ENCODE data around the gene HUS1B. TPM values are rescaled to one million over a fixed set of nuclear protein-coding genes. Genes with fewer than 3 reads are reported as not detected.

HUS1B gene
- 0.40 TPM in 1 of 2 replicates, not detected in the other for total RNA-seq (2016; rRNA removed; fragmentation: Illumina TruSeq; extraction: Trizol)
- not detected in 2 replicates for total RNA-seq (2016; cell fraction: cytosol; rRNA removed; fragmentation: Illumina TruSeq; extraction: Trizol; ENCODE audit: low read depth)
- total RNA-seq (2016; cell fraction: insoluble cytoplasmic fraction; rRNA removed; fragmentation: Illumina TruSeq; extraction: Trizol): 0.31 and 0.50 TPM in 2 replicates
- 0.17 TPM in 1 of 2 replicates, not detected in the other for total RNA-seq (2016; cell fraction: membrane; rRNA removed; fragmentation: Illumina TruSeq; extraction: Trizol)
- total RNA-seq (2016; cell fraction: nucleus; rRNA removed; fragmentation: Illumina TruSeq; extraction: Trizol): 1.4 and 1.8 TPM in 2 replicates
- 0.18 TPM in 1 of 2 replicates, not detected in the other for polyA plus RNA-seq (2011; rRNA removed)
- polyA plus RNA-seq (2011; cell fraction: cytosol; rRNA removed): 0.12 and 0.32 TPM in 2 replicates
- 0.93 and 1.2 TPM in 2 replicates for polyA plus RNA-seq (2011; cell fraction: nucleus; rRNA removed)
- polyA plus RNA-seq (2012): 0.19 TPM in 1 of 2 replicates, not detected in the other
- polyA plus RNA-seq (2016; cell fraction: cytosol; fragmentation: Illumina TruSeq; extraction: Trizol; ENCODE audit: low read depth): 0.10 and 0.22 TPM in 2 replicates
- polyA plus RNA-seq (2016; cell fraction: insoluble cytoplasmic fraction; fragmentation: Illumina TruSeq; extraction: Trizol; ENCODE audit: low read depth): 0.47 TPM in 1 of 2 replicates, not detected in the other
- 0.18 and 0.33 TPM in 2 replicates for polyA plus RNA-seq (2016; cell fraction: membrane; fragmentation: Illumina TruSeq; extraction: Trizol; ENCODE audit: low read depth)
- polyA plus RNA-seq (2016; cell fraction: nucleus; fragmentation: Illumina TruSeq; extraction: Trizol; ENCODE audit: insufficient read depth, low read depth): not detected in 2 replicates
- polyA minus RNA-seq (2011; rRNA and poly(A)+ RNA removed; ENCODE audit: low replicate concordance): 0.63 and 2.4 TPM in 2 replicates
- polyA minus RNA-seq (2011; cell fraction: cytosol; rRNA and poly(A)+ RNA removed): not detected in 2 replicates
- polyA minus RNA-seq (2011; cell fraction: nucleus; rRNA and poly(A)+ RNA removed): 4.5 and 5.0 TPM in 2 replicates
- percentile 55 among the genes with signal in this experiment for Bru-seq, nascent RNA
- percentile 50 among the genes with signal in this experiment for BruChase-seq, experiment 1, labeled RNA remaining after a 6-hour chase
- BruChase-seq, experiment 2, labeled RNA remaining after a 2-hour chase: percentile 56 among the genes with signal in this experiment
- long read RNA-seq, experiment 1: 0 reads
- long read RNA-seq, experiment 2: 0 reads

- POLR2A ChIA-PET: no interaction called here
- H3K27ac ChIP-seq (ENCODE audit: extremely low read length, insufficient read depth, low read length): no peak within 1 kb of the TSS
Observed at GRCh38 chr6:656460-657252, at the start of gene HUS1B. Gene HUS1B, minus strand, starts transcription at chr6:657100. Its CDS starts 156 bp downstream, at chr6:656944.

More at GRCh38 chr6:656460-657252, at the start of gene HUS1B:
- no peak within 1 kb of the TSS for H3K4me3 ChIP-seq (replicated peaks in 1 of 3; ENCODE audit: insufficient read depth in 1 of 3, low read depth in 2 of 3, low read length in 3 of 3)
- no peak within 1 kb of the TSS for H2AFZ ChIP-seq (ENCODE audit: low read length)
- H3K27me3 ChIP-seq (ENCODE audit: control insufficient read depth in 1 of 2, insufficient read depth in 2 of 2, low read length in 2 of 2): no peaks in the 10 kb centered on the region
- CTCF ChIA-PET (ENCODE audit: low intra/inter-chr PET ratio, low total read pairs): no interaction called here
- FAIRE-seq (no peak), ATAC-seq (no peak), DNase-seq (ENCODE audit: low spot score) (no peak)
- H3K9me3 ChIP-seq (ENCODE audit: low read length): no peaks in the 10 kb centered on the region
- 98% methylated on average over 41 of the region's 73 CpGs for WGBS (ENCODE audit: low lambda C conversion rate)
- no peak within 1 kb of the TSS for H3K4me2 ChIP-seq (ENCODE audit: low read depth, low read length)
- TF ChIP-seq AGO2 (optimal IDR thresholded peaks at IDR 0.05; ENCODE audit: low read depth, low read length) (peak; percentile 33), MEIS2 (CRISPR knock-in tag; IDR thresholded peaks at IDR 0.05) (no peak)
- TF ChIP-seq, protein P1, sequence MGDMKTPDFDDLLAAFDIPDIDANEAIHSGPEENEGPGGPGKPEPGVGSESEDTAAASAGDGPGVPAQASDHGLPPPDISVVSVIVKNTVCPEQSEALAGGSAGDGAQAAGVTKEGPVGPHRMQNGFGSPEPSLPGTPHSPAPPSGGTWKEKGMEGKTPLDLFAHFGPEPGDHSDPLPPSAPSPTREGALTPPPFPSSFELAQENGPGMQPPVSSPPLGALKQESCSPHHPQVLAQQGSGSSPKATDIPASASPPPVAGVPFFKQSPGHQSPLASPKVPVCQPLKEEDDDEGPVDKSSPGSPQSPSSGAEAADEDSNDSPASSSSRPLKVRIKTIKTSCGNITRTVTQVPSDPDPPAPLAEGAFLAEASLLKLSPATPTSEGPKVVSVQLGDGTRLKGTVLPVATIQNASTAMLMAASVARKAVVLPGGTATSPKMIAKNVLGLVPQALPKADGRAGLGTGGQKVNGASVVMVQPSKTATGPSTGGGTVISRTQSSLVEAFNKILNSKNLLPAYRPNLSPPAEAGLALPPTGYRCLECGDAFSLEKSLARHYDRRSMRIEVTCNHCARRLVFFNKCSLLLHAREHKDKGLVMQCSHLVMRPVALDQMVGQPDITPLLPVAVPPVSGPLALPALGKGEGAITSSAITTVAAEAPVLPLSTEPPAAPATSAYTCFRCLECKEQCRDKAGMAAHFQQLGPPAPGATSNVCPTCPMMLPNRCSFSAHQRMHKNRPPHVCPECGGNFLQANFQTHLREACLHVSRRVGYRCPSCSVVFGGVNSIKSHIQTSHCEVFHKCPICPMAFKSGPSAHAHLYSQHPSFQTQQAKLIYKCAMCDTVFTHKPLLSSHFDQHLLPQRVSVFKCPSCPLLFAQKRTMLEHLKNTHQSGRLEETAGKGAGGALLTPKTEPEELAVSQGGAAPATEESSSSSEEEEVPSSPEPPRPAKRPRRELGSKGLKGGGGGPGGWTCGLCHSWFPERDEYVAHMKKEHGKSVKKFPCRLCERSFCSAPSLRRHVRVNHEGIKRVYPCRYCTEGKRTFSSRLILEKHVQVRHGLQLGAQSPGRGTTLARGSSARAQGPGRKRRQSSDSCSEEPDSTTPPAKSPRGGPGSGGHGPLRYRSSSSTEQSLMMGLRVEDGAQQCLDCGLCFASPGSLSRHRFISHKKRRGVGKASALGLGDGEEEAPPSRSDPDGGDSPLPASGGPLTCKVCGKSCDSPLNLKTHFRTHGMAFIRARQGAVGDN (CRISPR knock-in tag; IDR thresholded peaks at IDR 0.05): peak; percentile 26
- no peak within 1 kb of the TSS for H3K9ac ChIP-seq (ENCODE audit: insufficient read depth, low read depth, low read length)
- BruUV-seq (replicated peaks): no TSS peak
- H3K36me3 ChIP-seq (replicated peaks in 1 of 2; ENCODE audit: control insufficient read depth in 1 of 2, insufficient read depth in 2 of 2, low read length in 2 of 2): peaks cover 0 to 3% of the 10 kb centered on the region in 2 experiments; a peak in 2 of 5 replicates
- in situ Hi-C loops (cut with HindIII; ENCODE audit: extremely low pct_ligation_motif_present, low pct_unique_long_range_greater_than_20kb): no loop called here
- peaks cover 4% of the 10 kb centered on the region for H3K79me2 ChIP-seq (ENCODE audit: insufficient read depth, low read length)
- H4K20me1 ChIP-seq (ENCODE audit: insufficient read depth, low read length): no peaks in the 10 kb centered on the region
- peaks cover 8% of the 10 kb centered on the region; the same call in 1 of the 2 replicates for H3K4me1 ChIP-seq (ENCODE audit: insufficient read depth, low read length)
- intact Hi-C loops (cut with micrococcal nuclease; ENCODE audit: unreplicated experiment): no loop called here
